GM18519 (cell line): ENCODE results near the gene TNRC18.

Source experiments
- ATAC-seq: cut with Tn5 transposase; IDR thresholded peaks from one replicate; pipeline ENCODE4 v1.9.1; 2021; ENCODE audit warnings: mild to moderate bottlenecking, moderate library complexity; ENCODE audit not compliant: unreplicated experiment, low FRiP score

TNRC18 gene

GRCh38 chr7:5406957-5407945 is 16.4 kb downstream of the TNRC18 start:
- ATAC-seq = no peak

GRCh38 chr7:5404421-5404826 is 19.2 kb downstream of the TNRC18 start:
- no peak for ATAC-seq

- ATAC-seq = no peak
Measured at GRCh38 chr7:5403442-5403841, 20.2 kb downstream of the TNRC18 start.

- ATAC-seq = no peak
Measured at GRCh38 chr7:5397736-5398135, 25.9 kb downstream of the TNRC18 start.

- peak; percentile 75 for ATAC-seq
Measured at GRCh38 chr7:5396999-5397663, 26.5 kb downstream of the TNRC18 start.

- ATAC-seq = peak; percentile 24
Measured at GRCh38 chr7:5396542-5396941, 27.1 kb downstream of the TNRC18 start.

- no peak for ATAC-seq
Measured at GRCh38 chr7:5395246-5395645, 28.4 kb downstream of the TNRC18 start.

GRCh38 chr7:5394264-5395105 is 29.1 kb downstream of the TNRC18 start:
- ATAC-seq = no peak

GRCh38 chr7:5393748-5394147 is 29.9 kb downstream of the TNRC18 start:
- ATAC-seq = no peak

GRCh38 chr7:5393328-5393727 is 30.3 kb downstream of the TNRC18 start:
- ATAC-seq = no peak

- ATAC-seq = no peak
Measured at GRCh38 chr7:5390918-5391317, 32.7 kb downstream of the TNRC18 start.

- ATAC-seq = no peak
Measured at GRCh38 chr7:5388905-5389433, 34.7 kb downstream of the TNRC18 start.

GRCh38 chr7:5388273-5388901 is 35.2 kb downstream of the TNRC18 start:
- ATAC-seq = no peak

GRCh38 chr7:5387711-5388245 is 35.9 kb downstream of the TNRC18 start:
- ATAC-seq = no peak

GRCh38 chr7:5384618-5385017 is 39.0 kb downstream of the TNRC18 start:
- ATAC-seq = no peak

- no peak for ATAC-seq
Measured at GRCh38 chr7:5383314-5384098, 40.1 kb downstream of the TNRC18 start.

- no peak for ATAC-seq
Measured at GRCh38 chr7:5382281-5382892, 41.2 kb downstream of the TNRC18 start.

- no peak for ATAC-seq
Measured at GRCh38 chr7:5381071-5381772, 42.4 kb downstream of the TNRC18 start.
